Neural cell (in vitro differentiated cells): Measurements from ENCODE around the gene IGFL2. TPM values are rescaled to one million over a fixed set of nuclear protein-coding genes. Genes with fewer than 3 reads are reported as not detected.
"Not testable (repeated sequence)": the region's sequence is repeated elsewhere in the genome, so short reads cannot be mapped to it uniquely, and the experiment has no call there.

Source experiments
- H2AFZ ChIP-seq: fragments of 200-600, 300-800 bp; sonication (generic), shearing (Covaris generic); 2 replicates; pipeline ENCODE4 v1.6.0; 2014; ENCODE audit warnings: low read depth, mild to moderate bottlenecking, antibody characterized with exemption, low read length, moderate library complexity
- H3F3A ChIP-seq: fragments of 200-600 bp; shearing (Covaris generic); 2 replicates; pipeline ENCODE4 v1.6.1; 2016; ENCODE audit warnings: mild to moderate bottlenecking, moderate library complexity, mixed read lengths, antibody characterized with exemption, low read length; ENCODE audit not compliant: insufficient read depth, poor library complexity, severe bottlenecking
- H3K27ac ChIP-seq: fragments of 200-600, 300-800 bp; sonication (generic), shearing (Covaris generic); 2 replicates; pipeline ENCODE4 v1.5.1; 2014; ENCODE audit warnings: mild to moderate bottlenecking, low read length, moderate library complexity
- H3K27me3 ChIP-seq: fragments of 300-800, 200-600 bp; sonication (generic), shearing (Covaris generic); 2 replicates; pipeline ENCODE4 v1.6.0; 2014; ENCODE audit warnings: mild to moderate bottlenecking, low read depth, low read length, moderate library complexity; ENCODE audit not compliant: insufficient read depth
- H3K36me3 ChIP-seq: fragments of 300-800, 200-600 bp; sonication (generic), shearing (Covaris generic); 2 replicates; pipeline ENCODE4 v1.5.1; 2014; ENCODE audit warnings: mild to moderate bottlenecking, antibody characterized with exemption, low read length, moderate library complexity; ENCODE audit not compliant: insufficient read depth
- H3K4me2 ChIP-seq: fragments of 300-800, 200-600 bp; sonication (generic), shearing (Covaris generic); 2 replicates; pipeline ENCODE4 v1.6.0; 2014; ENCODE audit warnings: mild to moderate bottlenecking, low read length
- H3K4me3 ChIP-seq: fragments of 300-800, 200-600 bp; sonication (generic), shearing (Covaris generic); 2 replicates; pipeline ENCODE4 v1.5.1; 2014; ENCODE audit warnings: mild to moderate bottlenecking, low read length, moderate library complexity
- H3K79me2 ChIP-seq: fragments of 200-600 bp; shearing (Covaris generic); replicated peaks from 2 replicates; pipeline ENCODE4 v1.6.0; 2014; ENCODE audit warnings: mild to moderate bottlenecking, low read length, moderate library complexity; ENCODE audit not compliant: insufficient read depth
- H3K9ac ChIP-seq: fragments of 300-800, 200-600 bp; sonication (generic), shearing (Covaris generic); 2 replicates; pipeline ENCODE4 v1.6.1; 2016; ENCODE audit warnings: mild to moderate bottlenecking, low read length, mixed read lengths
- H3K9me2 ChIP-seq: fragments of 200-600 bp; shearing (Covaris generic); 2 replicates; pipeline ENCODE4 v1.6.1; 2016; ENCODE audit warnings: mild to moderate bottlenecking, low read length, mixed read lengths; ENCODE audit not compliant: insufficient read depth
- H3K9me3 ChIP-seq: fragments of 200-600, 300-800 bp; sonication (generic), shearing (Covaris generic); 2 replicates; pipeline ENCODE4 v1.6.1; 2016; ENCODE audit warnings: mild to moderate bottlenecking, mixed run types, low read length, moderate library complexity, mixed read lengths
- H4K20me1 ChIP-seq: fragments of 200-600 bp; shearing (Covaris generic); 2 replicates; pipeline ENCODE4 v1.6.1; 2016; ENCODE audit warnings: mild to moderate bottlenecking, mixed run types; ENCODE audit not compliant: insufficient read depth
- EP300 ChIP-seq: fragments of 450-650 bp; conservative IDR thresholded peaks from 2 replicates; pipeline ENCODE4 v1.6.1; 2014; ENCODE audit warnings: antibody characterized with exemption, mild to moderate bottlenecking, moderate library complexity; ENCODE audit not compliant: poor library complexity, severe bottlenecking
- EZH2 ChIP-seq: fragments of 200-600, 300-800 bp; shearing (Covaris generic), sonication (generic); IDR thresholded peaks from 2 replicates; pipeline ENCODE4 v1.6.1; 2014; ENCODE audit warnings: antibody characterized with exemption, low read length, borderline replicate concordance, mild to moderate bottlenecking; ENCODE audit not compliant: insufficient read depth, poor library complexity, severe bottlenecking
- MXI1 ChIP-seq: fragments of 450-650 bp; conservative IDR thresholded peaks from 2 replicates; pipeline ENCODE4 v1.6.1; 2014; ENCODE audit warnings: antibody characterized with exemption, mild to moderate bottlenecking; ENCODE audit not compliant: poor library complexity, severe bottlenecking
- POLR2AphosphoS5 ChIP-seq: IDR thresholded peaks from 2 replicates; pipeline ENCODE4 v1.6.1; 2012
- RAD21 ChIP-seq: fragments of 450-650 bp; conservative IDR thresholded peaks from 2 replicates; pipeline ENCODE4 v1.6.1; 2014; ENCODE audit warnings: antibody characterized with exemption, mild to moderate bottlenecking, moderate library complexity
- REST ChIP-seq: IDR thresholded peaks from 2 replicates; pipeline ENCODE4 v1.6.1; 2012; ENCODE audit warnings: borderline replicate concordance
- SMC3 ChIP-seq: fragments of 450-650 bp; conservative IDR thresholded peaks from 2 replicates; pipeline ENCODE4 v1.6.1; 2014; ENCODE audit warnings: antibody characterized with exemption, mild to moderate bottlenecking, moderate library complexity; ENCODE audit not compliant: poor library complexity
- TAF1 ChIP-seq: IDR thresholded peaks from 2 replicates; pipeline ENCODE4 v1.6.1; 2012; ENCODE audit warnings: low read depth
- polyA plus RNA-seq: library from polyadenylated mRNA; depleted of rRNA; stranded (reverse); fragments of >200 nt; gene quantifications from 2 replicates; pipeline ENCODE4 v1.2.3, GENCODE V29; 2014
- TF ChIP-seq, protein P1 (sequence below): fragments of 450-650 bp; IDR thresholded peaks from 2 replicates; pipeline ENCODE4 v1.5.1; 2014; ENCODE audit warnings: antibody characterized with exemption, mild to moderate bottlenecking, moderate library complexity; ENCODE audit not compliant: poor library complexity, severe bottlenecking

The IGFL2 gene
- polyA plus RNA-seq, 1 donor from 2014 or later: not detected

DNA sequence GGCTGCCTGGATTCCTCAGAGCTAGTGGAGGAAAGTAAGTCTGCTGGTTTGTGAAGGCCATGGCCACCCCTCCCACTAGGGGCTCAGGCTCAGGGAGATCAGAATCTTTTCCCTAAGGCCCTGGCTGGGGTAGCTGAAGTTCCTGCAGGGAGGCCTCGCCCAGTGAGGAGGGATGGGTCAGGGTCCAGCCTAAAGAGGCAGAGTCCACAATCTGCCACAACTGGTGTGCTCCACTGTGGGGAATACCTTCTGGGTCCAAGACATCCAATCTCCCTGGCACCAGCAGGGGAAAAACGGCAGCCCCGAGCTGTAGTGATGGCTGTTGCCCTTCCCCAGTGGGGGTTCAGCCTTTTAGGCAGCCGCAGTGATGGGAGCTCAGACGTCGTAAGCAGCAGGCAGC is 46.7 kb upstream of the IGFL2 start:
- no peak overlapping the region for H3K4me2 ChIP-seq
- no peaks in the 10 kb centered on the region for H3K27me3 ChIP-seq
- no peaks in the 10 kb centered on the region for H3F3A ChIP-seq
- no peak for TF ChIP-seq REST
- H3K36me3 ChIP-seq: no peaks in the 10 kb centered on the region
- H3K27ac ChIP-seq: no peak overlapping the region
- no peak overlapping the region for H3K4me3 ChIP-seq
- H3K9me2 ChIP-seq: no peaks in the 10 kb centered on the region
- H2AFZ ChIP-seq: no peak overlapping the region
- no peak overlapping the region for H3K9ac ChIP-seq
- H4K20me1 ChIP-seq: no peaks in the 10 kb centered on the region
- H3K9me3 ChIP-seq: no peaks in the 10 kb centered on the region
- no peaks in the 10 kb centered on the region for H3K79me2 ChIP-seq

- not testable (repeated sequence) for H3F3A ChIP-seq, H3K9me2 ChIP-seq, H4K20me1 ChIP-seq, H3K27me3 ChIP-seq, H3K4me3 ChIP-seq, H3K27ac ChIP-seq, H2AFZ ChIP-seq, H3K36me3 ChIP-seq, H3K4me2 ChIP-seq, H3K9ac ChIP-seq, H3K9me3 ChIP-seq, H3K79me2 ChIP-seq
These were observed 45.7 kb upstream of the IGFL2 start for GRCh38 chr19:46102333-46102732.

DNA sequence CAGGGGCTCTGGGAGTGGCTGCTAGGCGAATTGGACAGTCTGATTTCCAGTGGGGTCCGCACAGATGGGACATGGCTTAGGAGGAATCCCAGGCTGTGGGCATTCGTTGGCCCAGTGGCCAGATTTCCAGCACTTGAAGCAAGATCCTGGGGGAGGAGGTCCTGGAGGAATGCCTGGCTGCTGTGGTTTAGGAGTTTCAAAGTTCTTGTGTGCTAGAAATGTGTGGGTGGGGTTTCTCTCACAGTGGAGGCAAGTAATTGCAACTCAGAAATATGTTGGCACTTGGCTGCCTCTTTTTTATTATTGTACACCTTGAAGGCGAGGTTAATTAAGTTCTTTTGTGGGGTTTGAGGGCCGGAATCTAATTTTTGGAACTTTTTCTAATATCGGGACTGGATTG is 40.7 kb upstream of the IGFL2 start:
- no peaks in the 10 kb centered on the region for H3K79me2 ChIP-seq
- no peaks in the 10 kb centered on the region for H3K9me2 ChIP-seq
- no peaks in the 10 kb centered on the region for H3K36me3 ChIP-seq
- no peak overlapping the region for H3K27ac ChIP-seq
- H3K4me2 ChIP-seq: no peak overlapping the region
- no peak overlapping the region for H3K4me3 ChIP-seq
- no peaks in the 10 kb centered on the region for H3F3A ChIP-seq
- no peaks in the 10 kb centered on the region for H4K20me1 ChIP-seq
- H3K9me3 ChIP-seq: no peaks in the 10 kb centered on the region
- no peak overlapping the region for H2AFZ ChIP-seq
- no peak for TF ChIP-seq POLR2AphosphoS5
- no peak for TF ChIP-seq SMC3
- H3K27me3 ChIP-seq: no peaks in the 10 kb centered on the region
- H3K9ac ChIP-seq: no peak overlapping the region

DNA sequence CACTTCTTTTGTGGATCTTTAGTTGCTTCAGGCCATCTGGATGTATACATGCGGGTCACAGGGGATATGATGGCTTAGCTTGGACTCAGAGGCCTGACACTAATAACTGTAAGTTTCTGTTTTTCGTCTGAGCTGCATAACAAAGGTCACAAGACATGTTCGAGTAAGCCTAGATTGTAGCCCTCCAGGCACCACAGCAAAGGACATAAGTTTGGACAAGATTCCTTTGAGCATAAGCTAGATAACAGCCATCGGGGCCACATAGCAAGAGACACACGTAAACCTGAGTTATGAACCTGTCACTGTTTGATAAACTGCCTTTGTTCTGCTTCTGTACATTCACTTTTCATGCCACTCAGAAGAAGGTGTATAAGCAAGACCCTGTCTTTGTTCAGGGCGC is 38.2 kb upstream of the IGFL2 start:
- Histone ChIP-seq H2AFZ (no peak overlapping the region), H3K9me2 (no peaks in the 10 kb centered on the region), H3K9me3 (no peaks in the 10 kb centered on the region), H3K4me3 (no peak overlapping the region), H3K27me3 (no peaks in the 10 kb centered on the region), H4K20me1 (no peaks in the 10 kb centered on the region), H3K9ac (no peak overlapping the region), H3K4me2 (no peak overlapping the region), H3F3A (no peaks in the 10 kb centered on the region), H3K36me3 (no peaks in the 10 kb centered on the region), H3K79me2 (no peaks in the 10 kb centered on the region), H3K27ac (no peak overlapping the region)
- TF ChIP-seq RAD21 (no peak), REST (no peak), EZH2 (no peak), SMC3 (no peak), TAF1 (no peak), MXI1 (no peak), POLR2AphosphoS5 (no peak), EP300 (no peak)
- TF ChIP-seq, protein P1, sequence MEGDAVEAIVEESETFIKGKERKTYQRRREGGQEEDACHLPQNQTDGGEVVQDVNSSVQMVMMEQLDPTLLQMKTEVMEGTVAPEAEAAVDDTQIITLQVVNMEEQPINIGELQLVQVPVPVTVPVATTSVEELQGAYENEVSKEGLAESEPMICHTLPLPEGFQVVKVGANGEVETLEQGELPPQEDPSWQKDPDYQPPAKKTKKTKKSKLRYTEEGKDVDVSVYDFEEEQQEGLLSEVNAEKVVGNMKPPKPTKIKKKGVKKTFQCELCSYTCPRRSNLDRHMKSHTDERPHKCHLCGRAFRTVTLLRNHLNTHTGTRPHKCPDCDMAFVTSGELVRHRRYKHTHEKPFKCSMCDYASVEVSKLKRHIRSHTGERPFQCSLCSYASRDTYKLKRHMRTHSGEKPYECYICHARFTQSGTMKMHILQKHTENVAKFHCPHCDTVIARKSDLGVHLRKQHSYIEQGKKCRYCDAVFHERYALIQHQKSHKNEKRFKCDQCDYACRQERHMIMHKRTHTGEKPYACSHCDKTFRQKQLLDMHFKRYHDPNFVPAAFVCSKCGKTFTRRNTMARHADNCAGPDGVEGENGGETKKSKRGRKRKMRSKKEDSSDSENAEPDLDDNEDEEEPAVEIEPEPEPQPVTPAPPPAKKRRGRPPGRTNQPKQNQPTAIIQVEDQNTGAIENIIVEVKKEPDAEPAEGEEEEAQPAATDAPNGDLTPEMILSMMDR: no peak
